HG02870 (cell line): ENCODE results near the gene TRAP1.
A peak's percentile ranks its signal among the peaks of the same experiment; 100 is the strongest.
"Not testable (repeated sequence)": the region's sequence is repeated elsewhere in the genome, so short reads cannot be mapped to it uniquely, and the experiment has no call there.

ENCODE experiments used
- ATAC-seq: cut with Tn5 transposase; IDR thresholded peaks from one replicate; pipeline ENCODE4 v1.9.1; 2021; ENCODE audit warnings: mild to moderate bottlenecking, moderate library complexity; ENCODE audit not compliant: unreplicated experiment

The TRAP1 gene

GRCh38 chr16:3618769-3619141 lies 98.6 kb downstream of the TRAP1 start:
- no peak for ATAC-seq

- ATAC-seq: no peak
Measured at GRCh38 chr16:3612510-3613466, 104.5 kb downstream of the TRAP1 start.

- ATAC-seq: peak; percentile 77
Measured at GRCh38 chr16:3611146-3611975, 106.0 kb downstream of the TRAP1 start, which contains the start of gene SLX4. Gene SLX4 (minus strand): TSS chr16:3611606. CDS start chr16:3608964, 2,642 bp downstream.

GRCh38 chr16:3610698-3611145 lies 106.6 kb downstream of the TRAP1 start:
- no peak for ATAC-seq

- ATAC-seq: no peak
Measured at GRCh38 chr16:3609895-3610697, 107.2 kb downstream of the TRAP1 start.

GRCh38 chr16:3608976-3609375 lies 108.3 kb downstream of the TRAP1 start:
- ATAC-seq: not testable (repeated sequence)

GRCh38 chr16:3608069-3608468 lies 109.3 kb downstream of the TRAP1 start:
- no peak for ATAC-seq
